ENCODE results near the gene PRXL2B.
"Not testable (repeated sequence)": the region's sequence is repeated elsewhere in the genome, so short reads cannot be mapped to it uniquely, and the experiment has no call there.

Gene PRXL2B

GRCh38 chr1:2586154-2587070, at the start of gene PRXL2B:
Gene PRXL2B (plus strand): TSS chr1:2586777. CDS start chr1:2586886, 109 bp downstream.
- peak; percentile 91 to 92 for DNase-seq (ENCODE audit: low read depth in 2 of 2)

GRCh38 chr1:2537784-2538115, 48.8 kb upstream of the PRXL2B start:
- no peak for DNase-seq (ENCODE audit: low read depth in 2 of 2)

DNA sequence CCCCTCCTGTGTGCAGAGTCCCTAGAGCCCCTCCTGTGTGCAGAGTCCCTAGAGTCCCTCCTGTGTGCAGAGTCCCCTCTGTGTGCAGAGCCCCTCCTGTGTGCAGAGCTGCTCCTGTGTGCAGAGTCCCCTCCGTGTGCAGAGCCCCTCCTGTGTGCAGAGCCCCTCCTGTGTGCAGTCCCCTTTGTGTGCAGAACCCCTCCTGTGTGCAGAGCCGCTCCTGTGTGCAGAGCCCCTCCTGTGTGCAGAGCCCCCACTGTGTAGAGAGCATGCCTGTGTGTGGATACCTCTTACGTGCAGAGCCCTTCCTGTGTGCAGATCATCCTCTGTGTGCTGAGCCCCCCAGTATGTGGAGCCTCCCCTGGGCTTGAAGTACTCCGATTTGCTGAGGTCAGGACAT, 48.2 kb upstream of the PRXL2B start:
- DNase-seq (ENCODE audit: low read depth in 2 of 2) = no peak

DNA sequence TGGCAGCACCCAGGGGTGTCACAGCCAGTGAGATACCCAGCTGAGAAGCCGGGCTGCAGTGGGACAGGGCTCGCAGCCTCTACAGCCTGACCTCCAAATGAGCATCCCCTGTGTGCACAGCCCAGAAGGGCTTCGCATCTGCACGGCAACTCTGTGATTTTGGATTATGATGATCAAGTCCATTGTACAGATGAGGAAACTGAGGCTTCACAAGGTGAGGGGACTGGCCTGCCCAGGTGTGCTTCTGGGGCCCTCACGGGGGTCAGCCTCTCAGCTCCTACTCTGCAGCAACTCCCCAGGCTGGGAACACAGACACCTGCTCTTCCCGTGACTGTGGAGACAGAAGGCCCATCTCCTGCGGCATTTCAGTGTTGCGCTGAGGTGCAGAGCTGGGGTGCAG, 47.7 kb upstream of the PRXL2B start:
- no peak for DNase-seq (ENCODE audit: low read depth in 2 of 2)

DNA sequence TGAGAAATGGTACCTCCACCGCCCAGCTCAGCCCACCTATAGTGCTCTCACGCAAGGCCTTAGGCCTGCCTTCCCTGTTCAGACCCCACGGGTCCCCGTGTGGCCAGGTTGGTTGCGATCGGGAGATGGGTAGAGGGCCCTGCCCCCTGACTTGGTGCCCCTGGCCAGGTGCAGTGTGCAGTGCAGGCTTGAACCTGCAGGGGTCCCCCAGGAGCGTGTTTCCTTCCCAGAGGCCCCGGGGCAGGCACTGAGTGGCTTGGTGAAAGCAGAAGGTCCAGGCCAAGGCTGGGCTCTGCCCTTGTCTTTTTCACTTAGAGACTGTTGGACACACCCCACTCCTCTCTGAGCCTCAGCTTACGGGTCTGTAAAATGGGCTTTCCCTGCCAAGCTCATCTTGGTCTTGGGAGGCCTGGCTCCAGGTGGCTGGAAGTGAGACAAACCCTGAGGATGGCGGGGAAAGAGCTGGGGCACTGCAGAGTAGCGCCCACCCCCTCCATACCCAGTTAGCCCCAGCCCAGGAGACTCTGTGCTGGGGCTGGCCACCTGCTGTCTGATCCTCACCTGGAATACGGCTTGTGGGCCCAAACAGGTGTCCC, 47.2 kb upstream of the PRXL2B start:
- DNase-seq (ENCODE audit: low read depth in 2 of 2) = no peak

DNA sequence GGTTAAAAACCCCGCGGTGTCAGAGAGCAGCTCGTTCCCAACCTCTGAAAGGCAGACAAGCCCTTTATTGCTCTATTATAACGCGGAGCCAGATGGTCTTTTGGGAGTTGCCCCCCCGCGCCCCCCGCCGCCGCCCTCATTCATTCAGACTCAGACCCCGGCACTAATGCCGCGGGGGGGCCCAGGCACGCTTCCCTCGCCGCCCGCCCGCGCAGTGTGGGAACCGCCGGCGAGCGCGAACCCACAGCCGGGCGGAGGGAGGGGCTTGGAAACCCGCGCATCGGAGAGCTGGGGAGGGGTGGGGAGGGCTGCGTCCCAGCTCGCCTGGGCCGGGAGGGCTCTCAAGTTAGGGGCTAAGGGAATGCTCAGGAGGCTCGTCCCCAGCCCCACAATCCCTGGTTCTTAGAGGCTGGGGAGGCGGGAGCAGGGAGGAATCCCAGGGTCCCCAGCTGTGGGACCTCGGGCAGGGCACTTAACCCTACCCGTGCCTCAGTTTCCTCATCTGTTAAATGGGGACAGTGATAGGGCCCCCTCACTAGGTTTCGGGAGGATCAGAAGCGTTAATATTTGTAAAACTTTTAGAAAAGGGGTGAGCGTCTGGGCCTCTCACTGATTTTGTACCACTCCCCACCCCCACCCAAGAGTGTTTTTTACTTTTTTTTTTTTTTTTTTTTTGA, 45.6 kb upstream of the PRXL2B start:
- DNase-seq (ENCODE audit: low read depth in 2 of 2) = no peak

DNA sequence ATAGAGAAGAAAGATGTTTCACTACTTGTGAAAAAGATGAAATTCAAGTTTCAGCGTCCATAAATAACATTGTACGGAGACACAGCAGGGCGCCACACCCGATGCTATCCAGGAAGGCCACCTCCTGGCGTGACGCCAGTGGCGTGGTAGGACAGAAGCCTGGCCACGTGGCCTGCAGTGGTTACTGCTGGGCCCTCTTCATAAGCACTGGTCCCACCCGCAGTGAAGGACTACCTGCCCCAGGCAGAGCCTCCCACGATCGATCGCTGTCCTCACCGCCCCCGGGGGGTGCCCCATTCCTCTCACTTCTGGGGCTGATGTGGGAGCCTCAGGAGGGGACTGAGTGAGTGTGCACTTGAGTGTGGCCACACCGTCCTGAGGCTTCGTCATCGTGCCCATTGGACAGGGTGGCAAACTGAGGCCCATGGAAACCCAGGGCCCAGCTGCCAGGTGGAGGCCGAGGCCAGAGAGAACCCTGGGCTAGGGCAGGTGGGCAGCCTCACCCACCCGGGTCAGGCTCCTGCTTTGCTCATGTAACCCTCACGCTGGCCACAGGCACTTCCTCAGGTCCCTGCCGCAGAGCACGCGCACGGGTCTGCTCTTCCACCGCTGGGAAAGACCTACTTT, 44.8 kb upstream of the PRXL2B start:
- DNase-seq (ENCODE audit: low read depth in 2 of 2) = no peak

- no peak for DNase-seq (ENCODE audit: low read depth in 2 of 2)
Measured at GRCh38 chr1:2542246-2542915, 44.2 kb upstream of the PRXL2B start.

DNA sequence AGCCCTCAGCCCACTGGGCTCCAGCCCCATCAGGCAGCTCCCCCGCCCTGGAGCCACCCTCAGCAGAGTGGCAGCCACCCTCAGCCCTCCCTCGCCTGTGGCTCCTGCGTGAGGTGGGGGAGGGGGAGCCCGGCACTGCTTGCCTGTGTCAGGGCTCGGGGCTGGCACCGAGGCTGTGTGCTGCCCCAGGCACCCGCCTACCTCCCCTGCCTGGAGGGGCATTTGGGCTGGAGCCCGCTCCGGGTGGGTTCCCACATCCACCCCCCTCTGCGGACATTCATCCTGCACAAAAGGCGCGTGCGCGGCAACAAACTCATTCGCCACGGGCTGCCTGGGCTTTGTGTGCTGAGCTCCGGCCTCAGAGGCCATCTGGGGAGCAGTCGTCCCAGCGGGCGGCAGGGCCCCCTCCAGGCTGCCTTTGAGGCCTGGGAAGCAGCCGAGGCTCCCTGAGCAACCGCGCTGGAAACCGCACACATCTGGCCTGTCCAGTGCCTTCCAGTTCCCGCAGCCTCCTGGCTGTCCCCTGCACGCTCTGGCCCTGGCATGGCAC, 43.0 kb upstream of the PRXL2B start:
- no peak for DNase-seq (ENCODE audit: low read depth in 2 of 2)

DNA sequence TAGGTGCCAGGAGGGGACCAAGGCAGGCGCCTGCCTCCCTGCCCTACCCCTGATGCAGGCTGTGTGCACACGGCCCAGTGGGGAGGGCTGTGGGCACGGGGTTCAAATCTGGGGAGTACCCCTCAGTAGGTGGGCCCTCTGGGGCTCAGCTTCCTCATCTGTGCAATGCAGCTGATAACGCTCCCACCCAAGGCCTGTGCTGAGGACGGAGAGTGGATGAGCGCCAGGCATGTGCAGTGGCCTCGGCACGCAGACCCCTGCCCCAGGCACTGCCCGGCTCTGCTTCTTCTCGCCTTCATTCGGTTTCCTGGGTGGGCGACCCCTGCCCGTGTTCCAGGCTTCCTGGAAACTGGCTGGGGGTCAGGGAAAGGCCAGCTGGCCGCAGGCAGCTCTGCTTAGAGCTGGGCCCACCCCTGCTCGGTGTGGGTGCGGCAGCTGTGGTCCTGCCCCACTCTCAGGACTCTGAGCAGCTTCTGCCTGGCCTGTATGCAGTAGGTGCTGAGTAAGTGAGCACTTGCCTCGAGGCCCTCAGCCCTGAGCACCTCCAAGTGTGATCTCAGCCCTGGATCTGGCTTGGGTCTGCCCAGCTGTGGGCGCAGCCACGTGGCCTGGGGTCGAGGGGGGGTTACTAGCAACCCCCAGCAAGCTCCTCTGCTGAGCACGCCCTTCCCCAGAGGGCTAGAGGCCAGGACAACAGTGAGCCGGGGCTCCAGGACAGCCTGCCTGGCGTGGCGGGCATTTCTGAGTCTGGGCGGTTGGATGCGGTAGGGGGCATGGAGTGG, 42.3 kb upstream of the PRXL2B start:
- DNase-seq (ENCODE audit: low read depth in 2 of 2) = no peak

- DNase-seq (ENCODE audit: low read depth in 2 of 2) = no peak
Measured at GRCh38 chr1:2544875-2545640, 41.5 kb upstream of the PRXL2B start.

GRCh38 chr1:2545754-2546514, 40.6 kb upstream of the PRXL2B start:
- DNase-seq (ENCODE audit: low read depth in 2 of 2) = peak; percentile 77 to 80

DNA sequence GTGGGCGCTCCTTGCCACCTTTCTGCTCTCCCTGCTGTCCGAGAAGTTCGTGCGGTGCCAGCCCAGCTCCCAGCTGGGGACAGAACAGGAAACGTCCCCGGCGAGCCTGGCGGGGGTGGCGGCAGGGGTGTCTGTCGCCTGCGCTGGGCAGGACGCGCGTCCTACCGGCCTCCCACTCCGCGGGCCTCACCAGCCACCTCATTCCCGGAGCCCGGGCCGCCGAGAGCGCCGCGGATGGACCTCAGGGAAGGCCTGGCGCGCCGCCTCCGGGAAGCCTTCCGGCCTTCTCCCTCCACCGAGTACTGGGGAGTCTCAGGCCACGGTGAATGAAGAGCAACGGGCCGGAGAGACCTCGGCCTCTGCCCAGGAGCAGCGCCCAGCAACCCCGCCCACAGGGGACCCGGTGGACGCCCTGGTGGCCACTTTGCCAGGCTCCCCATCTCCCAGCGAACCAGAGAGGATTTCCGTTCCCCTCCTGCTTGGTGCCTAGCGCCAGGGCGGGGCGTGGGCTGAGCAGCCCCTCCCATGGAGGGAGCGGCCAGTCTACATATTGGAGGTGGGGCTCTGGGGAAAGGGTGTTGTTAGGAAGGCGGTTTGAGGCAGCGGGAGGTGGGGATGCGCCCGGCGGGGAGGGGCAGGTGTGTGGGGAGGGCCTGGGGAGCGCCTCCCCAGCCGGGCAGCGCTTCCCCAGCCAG, 39.9 kb upstream of the PRXL2B start:
- peak; percentile 53 to 70 for DNase-seq (ENCODE audit: low read depth in 2 of 2)

GRCh38 chr1:2547210-2548067, 39.1 kb upstream of the PRXL2B start:
- no peak for DNase-seq (ENCODE audit: low read depth in 2 of 2)

DNA sequence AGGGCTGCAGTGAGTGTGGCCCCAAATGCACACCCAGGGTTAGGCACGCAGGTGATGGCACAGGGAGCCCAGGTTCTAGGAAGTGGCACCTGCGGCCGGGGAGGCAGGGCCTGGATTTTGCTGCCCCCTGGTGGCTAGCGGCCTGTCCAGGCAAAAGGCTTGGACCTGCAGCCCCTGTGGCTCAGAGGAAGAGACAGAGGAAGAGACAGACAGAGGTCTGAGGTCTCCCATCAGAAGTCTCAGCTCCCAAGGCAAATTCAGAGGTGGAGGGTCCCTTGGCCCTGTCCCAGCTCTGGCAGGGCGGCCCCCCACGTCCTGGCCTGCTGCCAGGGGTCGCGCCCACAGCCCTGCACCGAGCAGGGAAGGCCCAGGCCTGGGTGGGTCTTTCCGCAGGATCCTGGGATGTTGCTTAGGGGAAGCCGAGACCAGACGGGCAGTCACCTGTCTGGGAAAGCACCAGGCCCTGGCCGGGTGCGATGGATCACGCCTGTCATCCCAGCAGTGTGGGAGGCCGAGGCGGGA, 38.4 kb upstream of the PRXL2B start:
- peak in 1 of 2 donors; percentile 71 for DNase-seq (ENCODE audit: low read depth in 2 of 2)

GRCh38 chr1:2549367-2550029, 37.1 kb upstream of the PRXL2B start:
- not testable (repeated sequence) for DNase-seq (ENCODE audit: low read depth in 2 of 2)

Data from activated CD8-positive, alpha-beta memory T cell treated with anti-CD3 and anti-CD28 coated beads for 4 hours (primary cell).